ENCODE data around the gene FBLN1.
"Not testable (repeated sequence)": the region's sequence is repeated elsewhere in the genome, so short reads cannot be mapped to it uniquely, and the experiment has no call there.

The FBLN1 gene

GRCh38 chr22:45587638-45588505, 85.2 kb downstream of the FBLN1 start:
- ATAC-seq, result 0 out of 3 replicates have a peak, but pooled peaks have one; percentile 40
- no peak for TF ChIP-seq TCF4 (CRISPR knock-in tag; IDR thresholded peaks at IDR 0.05; ENCODE audit: borderline replicate concordance)
- no peak for TF ChIP-seq BACH2 (CRISPR knock-in tag; IDR thresholded peaks at IDR 0.05; ENCODE audit: borderline replicate concordance)
- TF ChIP-seq PATZ1 (CRISPR knock-in tag; IDR thresholded peaks at IDR 0.05; ENCODE audit: borderline replicate concordance), result no peak
- peak; percentile 95 for TF ChIP-seq ZFP3 (CRISPR knock-in tag; IDR thresholded peaks at IDR 0.05)

GRCh38 chr22:45589556-45589955, 86.9 kb downstream of the FBLN1 start:
- no peak for ATAC-seq
- TF ChIP-seq PPARA (CRISPR knock-in tag; IDR thresholded peaks at IDR 0.05; ENCODE audit: borderline replicate concordance), result no peak
- TF ChIP-seq OSR1 (CRISPR knock-in tag; IDR thresholded peaks at IDR 0.05), result no peak
- TF ChIP-seq CSRNP3 (CRISPR knock-in tag; IDR thresholded peaks at IDR 0.05), result no peak
- TF ChIP-seq ZFP3 (CRISPR knock-in tag; IDR thresholded peaks at IDR 0.05), result no peak
- no peak for TF ChIP-seq GLIS3 (CRISPR knock-in tag; IDR thresholded peaks at IDR 0.05)
- TF ChIP-seq TOX (CRISPR knock-in tag; IDR thresholded peaks at IDR 0.05; ENCODE audit: borderline replicate concordance), result no peak
- TF ChIP-seq PATZ1 (CRISPR knock-in tag; IDR thresholded peaks at IDR 0.05; ENCODE audit: borderline replicate concordance), result no peak
- TF ChIP-seq ZC3H10 (CRISPR knock-in tag; IDR thresholded peaks at IDR 0.05), result no peak
- TF ChIP-seq TSHZ2 (CRISPR knock-in tag; IDR thresholded peaks at IDR 0.05), result no peak
- TF ChIP-seq SNAI2 (CRISPR knock-in tag; IDR thresholded peaks at IDR 0.05), result no peak
- no peak for TF ChIP-seq ESRRG (CRISPR knock-in tag; IDR thresholded peaks at IDR 0.05)
- TF ChIP-seq RARB (CRISPR knock-in tag; IDR thresholded peaks at IDR 0.05), result no peak
- no peak for TF ChIP-seq ZFP30 (CRISPR knock-in tag; IDR thresholded peaks at IDR 0.05)

- TF ChIP-seq ISL1 (CRISPR knock-in tag; IDR thresholded peaks at IDR 0.05) (no peak), PPARA (CRISPR knock-in tag; IDR thresholded peaks at IDR 0.05; ENCODE audit: borderline replicate concordance) (no peak), PATZ1 (CRISPR knock-in tag; IDR thresholded peaks at IDR 0.05; ENCODE audit: borderline replicate concordance) (no peak), POU6F1 (CRISPR knock-in tag; IDR thresholded peaks at IDR 0.05; ENCODE audit: borderline replicate concordance, low read depth) (no peak), TOX (CRISPR knock-in tag; IDR thresholded peaks at IDR 0.05; ENCODE audit: borderline replicate concordance) (no peak), RARB (CRISPR knock-in tag; IDR thresholded peaks at IDR 0.05) (no peak), ESRRG (CRISPR knock-in tag; IDR thresholded peaks at IDR 0.05) (no peak), ZFP30 (CRISPR knock-in tag; IDR thresholded peaks at IDR 0.05) (no peak), ZNF8 (CRISPR knock-in tag; IDR thresholded peaks at IDR 0.05) (no peak), ZFP3 (CRISPR knock-in tag; IDR thresholded peaks at IDR 0.05) (no peak), CSRNP3 (CRISPR knock-in tag; IDR thresholded peaks at IDR 0.05) (no peak)
Observed at GRCh38 chr22:45590262-45590661, 87.6 kb downstream of the FBLN1 start.

GRCh38 chr22:45591633-45592213, 89.0 kb downstream of the FBLN1 start:
- ATAC-seq, result not testable (repeated sequence)

More at GRCh38 chr22:45590262-45590661, 87.6 kb downstream of the FBLN1 start:
- ATAC-seq, result no peak
